Retinal pigment epithelial cell (primary cell): ENCODE data around the gene CLVS2.

Source experiments
- DNase-seq: peaks from one replicate; pipeline ENCODE4 v3.0.0-alpha.2; 2010; ENCODE audit warnings: low read depth
- H3K4me3 ChIP-seq: 2 replicates; pipeline ENCODE4 v1.5.1; 2011; ENCODE audit warnings: mild to moderate bottlenecking, low read length, control low read depth, moderate library complexity
- TF ChIP-seq, protein P1 (sequence below): conservative IDR thresholded peaks from 2 replicates; pipeline ENCODE4 v1.5.1; 2011; ENCODE audit warnings: low read depth, low read length, control low read depth, inconsistent platforms

The CLVS2 gene

DNA sequence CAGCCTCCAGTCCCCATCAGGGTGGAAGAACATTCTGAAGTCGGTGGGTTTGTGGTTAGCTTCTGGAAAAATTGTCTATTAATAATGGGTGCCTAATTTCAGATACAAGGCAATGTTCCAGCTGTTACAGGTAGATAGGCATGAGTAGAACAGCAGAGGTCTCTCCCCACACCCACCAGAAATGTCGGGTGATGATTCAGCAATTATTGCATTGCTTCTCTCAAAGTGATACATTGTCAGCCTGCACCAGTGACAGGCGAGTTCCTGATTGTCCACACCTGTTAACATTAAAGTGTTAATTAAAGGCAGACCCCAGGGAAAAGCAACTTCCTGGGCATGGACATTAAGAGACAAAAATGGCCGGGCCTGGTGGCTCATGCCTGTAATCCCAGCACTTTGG, 18.9 kb upstream of the CLVS2 start:
- no peak overlapping the region for H3K4me3 ChIP-seq
- TF ChIP-seq, protein P1, sequence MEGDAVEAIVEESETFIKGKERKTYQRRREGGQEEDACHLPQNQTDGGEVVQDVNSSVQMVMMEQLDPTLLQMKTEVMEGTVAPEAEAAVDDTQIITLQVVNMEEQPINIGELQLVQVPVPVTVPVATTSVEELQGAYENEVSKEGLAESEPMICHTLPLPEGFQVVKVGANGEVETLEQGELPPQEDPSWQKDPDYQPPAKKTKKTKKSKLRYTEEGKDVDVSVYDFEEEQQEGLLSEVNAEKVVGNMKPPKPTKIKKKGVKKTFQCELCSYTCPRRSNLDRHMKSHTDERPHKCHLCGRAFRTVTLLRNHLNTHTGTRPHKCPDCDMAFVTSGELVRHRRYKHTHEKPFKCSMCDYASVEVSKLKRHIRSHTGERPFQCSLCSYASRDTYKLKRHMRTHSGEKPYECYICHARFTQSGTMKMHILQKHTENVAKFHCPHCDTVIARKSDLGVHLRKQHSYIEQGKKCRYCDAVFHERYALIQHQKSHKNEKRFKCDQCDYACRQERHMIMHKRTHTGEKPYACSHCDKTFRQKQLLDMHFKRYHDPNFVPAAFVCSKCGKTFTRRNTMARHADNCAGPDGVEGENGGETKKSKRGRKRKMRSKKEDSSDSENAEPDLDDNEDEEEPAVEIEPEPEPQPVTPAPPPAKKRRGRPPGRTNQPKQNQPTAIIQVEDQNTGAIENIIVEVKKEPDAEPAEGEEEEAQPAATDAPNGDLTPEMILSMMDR, result no peak
- no peak for DNase-seq

DNA sequence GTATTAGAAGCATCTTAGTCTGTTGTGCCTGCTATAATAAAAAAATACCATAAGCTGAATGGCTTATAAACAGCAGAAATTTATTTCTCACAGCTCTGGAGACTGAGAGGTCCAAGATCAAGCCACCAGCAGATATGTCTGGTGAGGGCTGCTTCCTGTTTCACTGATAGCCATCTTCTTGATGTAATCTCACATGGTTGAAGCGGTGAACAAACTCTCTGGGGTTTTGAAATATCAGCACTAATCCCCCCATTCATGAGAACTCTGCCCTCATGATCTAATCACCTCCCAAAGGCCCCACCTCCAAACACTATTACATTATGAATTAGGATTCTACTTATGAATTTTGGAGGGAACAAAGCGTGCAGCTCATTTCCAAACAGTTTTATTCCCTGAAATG, 11.6 kb upstream of the CLVS2 start:
- TF ChIP-seq, protein P1, result no peak
- H3K4me3 ChIP-seq, result no peak overlapping the region
- DNase-seq, result no peak

DNA sequence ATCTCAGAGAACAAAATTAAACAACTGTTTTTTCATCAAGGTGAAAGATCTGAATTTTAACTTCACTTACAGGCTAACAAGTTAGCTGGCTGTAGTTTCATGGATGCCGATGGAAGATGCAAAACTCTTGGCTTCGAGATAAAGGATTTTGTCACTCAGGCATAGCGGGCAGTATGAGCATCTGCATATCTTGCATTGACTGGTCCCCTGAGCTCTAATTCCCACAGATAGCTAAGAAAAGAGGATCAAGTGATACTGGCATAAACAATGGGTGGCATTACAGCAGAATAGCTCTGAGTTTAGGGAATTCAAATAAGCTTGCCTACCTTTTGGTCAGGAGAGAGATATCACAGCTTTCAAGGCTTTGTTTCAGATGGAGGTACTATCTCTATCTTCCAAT, 1.8 kb upstream of the CLVS2 start:
- DNase-seq, result no peak
- H3K4me3 ChIP-seq, result no peak overlapping the region
- TF ChIP-seq, protein P1, result no peak

DNA sequence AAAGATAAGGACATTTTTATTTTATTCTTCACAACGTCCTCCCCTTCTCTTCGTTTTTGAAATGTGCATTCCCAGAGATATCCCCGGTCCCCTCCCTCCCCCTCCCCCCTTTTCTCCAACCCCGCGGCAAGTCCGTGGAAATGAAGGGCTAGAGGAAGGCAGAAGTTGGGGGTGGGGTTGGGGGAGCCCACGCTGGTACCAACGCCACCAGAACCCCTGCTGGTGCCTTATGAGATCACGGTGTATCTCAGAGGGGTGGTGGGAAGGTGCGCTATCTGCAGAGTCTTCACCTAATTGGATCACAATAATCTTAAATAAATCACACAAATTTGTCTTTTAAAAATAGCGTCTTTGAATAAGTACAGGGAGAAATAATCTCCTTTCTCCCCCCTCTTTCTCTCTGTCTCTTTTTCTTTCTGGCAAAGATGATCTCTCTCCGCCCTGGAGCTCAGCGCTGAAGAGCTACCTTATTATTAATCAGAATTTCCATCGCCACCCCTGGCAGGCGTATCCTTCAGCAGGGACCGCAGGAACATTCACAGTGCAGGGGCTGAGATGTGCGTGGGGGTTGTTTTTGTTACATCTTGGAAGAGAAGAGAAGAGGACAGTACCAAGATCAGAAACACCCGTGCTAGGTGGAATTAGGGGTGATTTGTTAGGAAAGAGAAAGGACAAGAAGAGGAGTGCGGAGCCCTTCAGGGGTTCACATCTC, 915 bp downstream of the CLVS2 start:
- DNase-seq, result no peak
- TF ChIP-seq, protein P1, result peak; percentile 5
- peak overlapping the region; percentile 54 for H3K4me3 ChIP-seq

DNA sequence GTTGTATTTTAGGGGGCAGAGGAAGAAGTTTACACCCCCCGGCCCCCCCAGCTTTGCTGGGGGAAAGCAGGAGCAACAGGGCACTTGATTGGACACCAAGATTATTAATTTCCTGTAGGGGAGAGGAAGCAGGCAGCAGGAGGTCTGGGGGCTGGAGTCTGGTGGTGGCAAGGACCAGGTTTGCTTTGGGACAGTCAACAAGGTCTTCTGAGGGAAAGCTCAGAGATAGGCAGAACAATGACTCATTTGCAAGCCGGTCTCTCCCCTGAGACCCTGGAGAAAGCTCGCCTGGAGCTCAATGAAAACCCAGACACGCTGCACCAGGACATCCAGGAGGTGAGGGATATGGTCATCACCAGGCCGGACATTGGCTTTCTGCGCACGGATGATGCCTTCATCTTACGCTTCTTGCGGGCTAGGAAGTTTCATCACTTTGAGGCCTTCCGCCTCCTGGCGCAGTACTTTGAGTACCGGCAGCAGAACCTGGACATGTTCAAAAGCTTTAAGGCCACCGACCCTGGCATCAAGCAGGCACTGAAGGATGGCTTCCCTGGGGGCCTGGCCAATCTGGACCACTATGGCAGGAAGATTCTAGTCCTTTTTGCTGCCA, 1.6 kb downstream of the CLVS2 start:
- DNase-seq, result no peak
- TF ChIP-seq, protein P1, result no peak
- H3K4me3 ChIP-seq, result no peak overlapping the region

DNA sequence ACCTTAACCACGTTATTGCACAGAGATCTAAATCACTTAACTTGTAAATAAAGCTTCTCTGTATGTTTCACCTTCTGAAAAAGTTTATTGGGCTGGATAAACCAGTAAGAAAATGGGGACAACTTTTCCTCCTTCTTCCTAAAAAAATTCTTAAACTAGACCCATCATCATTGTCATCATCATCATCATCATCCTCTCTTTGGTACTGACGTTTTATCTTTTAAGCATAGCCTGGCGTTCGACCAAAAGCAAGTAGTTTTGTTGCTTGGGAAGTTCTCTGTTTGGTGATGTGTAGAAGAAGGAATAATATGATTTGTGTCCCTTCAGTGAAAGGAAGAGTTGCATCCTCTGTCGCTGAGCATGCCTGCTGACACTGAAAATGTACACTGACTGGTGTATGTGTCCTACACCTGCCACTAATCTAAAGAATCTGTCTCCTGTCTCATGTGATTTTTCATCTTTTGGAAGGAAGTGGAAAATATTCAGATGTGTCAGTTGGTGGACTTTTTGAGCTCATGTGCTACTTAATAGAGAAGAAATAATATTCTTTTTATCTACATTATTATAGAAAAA, 2.5 kb downstream of the CLVS2 start:
- H3K4me3 ChIP-seq, result no peak overlapping the region
- no peak for DNase-seq

More for the DNA sequence above, 2.5 kb downstream of the CLVS2 start:
- TF ChIP-seq, protein P1, result no peak
